ENCODE measurements around the gene KLK13. TPM values are rescaled to one million over a fixed set of nuclear protein-coding genes. Genes with fewer than 3 reads are reported as not detected.
A peak's percentile ranks its signal among the peaks of the same experiment; 100 is the strongest.

KLK13 gene
- polyA plus RNA-seq, 1 donor = 0.76 TPM

GRCh38 chr19:51020988-51021651 lies 43.8 kb downstream of the KLK13 start:
- DNase-seq = peak; percentile 59

GRCh38 chr19:51019544-51019925 lies 45.4 kb downstream of the KLK13 start, which contains the start of gene KLK10:
Gene KLK10, minus strand, starts transcription at chr19:51019709. Its CDS starts 579 bp downstream, at chr19:51019130.
- no peak for DNase-seq

DNA sequence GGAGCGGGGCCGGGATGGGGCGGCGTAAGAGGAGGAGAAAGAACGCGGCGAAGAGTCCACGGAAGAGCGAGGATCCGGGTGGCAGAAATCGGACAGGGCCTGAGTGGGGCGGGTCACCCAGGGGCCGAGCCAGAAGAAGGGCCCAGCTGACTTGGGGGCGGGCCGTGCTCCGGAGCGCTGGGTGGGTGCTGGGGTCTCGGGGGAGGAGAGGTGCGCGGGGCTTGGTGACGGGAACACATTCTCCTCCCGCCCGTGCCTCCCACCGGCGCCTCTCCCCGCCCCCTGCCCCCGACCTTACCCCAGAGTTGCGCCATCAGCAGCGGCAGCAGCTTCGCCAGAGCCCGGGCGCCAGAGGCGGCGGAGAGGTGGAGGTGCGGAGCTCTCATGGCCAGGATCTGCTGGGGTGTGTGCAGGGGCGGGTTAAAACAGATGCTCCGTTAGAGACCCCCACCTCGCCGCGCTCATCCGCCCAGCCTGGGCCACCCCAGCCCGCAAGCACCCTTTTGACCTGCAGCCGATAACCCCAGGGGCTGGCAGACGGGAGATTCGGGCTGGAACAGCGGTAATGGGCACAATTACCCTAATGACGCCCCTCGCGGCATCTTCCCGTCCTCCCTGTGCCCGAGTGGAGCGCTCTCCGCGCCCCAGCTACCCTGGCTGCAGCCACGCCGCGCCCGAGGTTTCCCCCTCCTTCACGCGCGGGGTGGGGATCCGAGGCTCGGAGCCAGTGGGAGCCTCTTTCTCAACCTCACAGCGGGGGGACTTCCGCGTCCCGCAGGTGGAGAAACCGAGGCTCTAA lies 45.9 kb downstream of the KLK13 start:
- no peak for DNase-seq

DNA sequence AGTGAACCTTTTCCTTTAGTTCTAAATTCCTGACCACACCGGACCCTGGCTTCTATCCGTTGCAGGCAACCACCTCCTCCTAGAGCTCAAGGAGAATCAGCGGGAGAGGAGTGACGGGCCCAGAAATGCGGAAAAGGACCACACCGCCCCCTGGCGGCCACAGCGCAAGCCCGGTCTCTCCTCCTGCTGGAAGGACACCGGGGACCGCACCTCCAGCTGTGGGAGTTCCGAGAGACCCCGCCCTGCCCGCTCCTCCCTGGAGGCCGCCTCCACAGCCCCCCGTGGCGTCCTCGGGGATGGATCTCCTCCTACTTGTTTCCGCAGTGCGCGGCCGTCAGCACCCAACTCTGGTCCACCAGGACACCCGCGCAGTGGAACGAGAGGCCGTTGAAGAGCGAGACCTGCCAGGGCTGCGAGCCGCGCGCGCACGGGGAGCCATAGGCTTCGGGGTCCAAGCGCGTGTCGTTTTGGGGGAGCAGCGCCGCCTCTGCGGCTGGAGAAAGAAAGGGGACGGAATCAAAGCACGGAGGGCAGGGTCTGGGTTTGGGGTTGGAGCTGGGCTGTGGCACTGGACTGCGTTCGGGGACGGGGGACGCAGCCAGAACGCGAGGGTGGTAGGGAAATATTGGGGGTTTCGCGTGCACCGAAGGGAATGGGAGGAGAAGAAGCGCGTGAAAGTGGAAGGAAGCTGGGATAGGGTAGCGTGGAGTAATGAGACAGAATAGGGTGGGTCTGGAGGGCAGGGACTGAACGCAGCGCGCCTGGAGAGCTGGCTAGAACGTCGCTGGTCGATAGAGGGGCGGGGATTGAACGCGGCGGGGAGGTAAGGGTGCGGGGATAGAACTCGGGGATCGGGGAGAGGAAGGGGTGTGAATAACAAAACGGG lies 47.9 kb downstream of the KLK13 start:
- peak; percentile 51 for DNase-seq

GRCh38 chr19:51015691-51016267 lies 49.1 kb downstream of the KLK13 start:
- no peak for DNase-seq

- no peak for DNase-seq
Observed at GRCh38 chr19:51014242-51014641, 50.6 kb downstream of the KLK13 start.

DNA sequence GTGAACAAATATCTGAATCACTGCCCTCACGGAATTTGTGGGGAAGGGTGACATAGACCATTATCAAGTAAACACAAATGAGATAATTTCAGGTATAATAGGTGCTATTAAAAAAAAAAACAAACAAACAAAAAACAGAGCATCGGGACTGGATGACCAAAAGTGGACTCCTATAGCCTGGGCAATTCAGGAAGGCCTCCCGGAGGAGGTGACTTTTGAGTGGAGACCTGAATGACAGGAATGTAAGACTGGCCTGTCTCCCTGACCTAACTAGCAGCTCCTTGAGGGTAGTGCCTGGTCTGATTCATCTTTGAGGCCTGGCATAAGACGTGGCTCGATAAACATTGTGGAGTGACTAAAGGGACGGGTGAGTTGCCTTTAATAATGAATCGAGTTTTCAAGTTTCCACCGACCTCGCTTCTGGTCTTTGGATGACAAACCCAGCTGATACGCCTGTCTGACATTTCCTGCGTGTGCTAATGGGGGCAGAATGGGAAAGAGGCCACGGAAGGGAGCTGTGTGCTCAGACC lies 52.2 kb downstream of the KLK13 start:
- no peak for DNase-seq

- DNase-seq = no peak
Observed at GRCh38 chr19:51010066-51010795, 54.7 kb downstream of the KLK13 start.

DNA sequence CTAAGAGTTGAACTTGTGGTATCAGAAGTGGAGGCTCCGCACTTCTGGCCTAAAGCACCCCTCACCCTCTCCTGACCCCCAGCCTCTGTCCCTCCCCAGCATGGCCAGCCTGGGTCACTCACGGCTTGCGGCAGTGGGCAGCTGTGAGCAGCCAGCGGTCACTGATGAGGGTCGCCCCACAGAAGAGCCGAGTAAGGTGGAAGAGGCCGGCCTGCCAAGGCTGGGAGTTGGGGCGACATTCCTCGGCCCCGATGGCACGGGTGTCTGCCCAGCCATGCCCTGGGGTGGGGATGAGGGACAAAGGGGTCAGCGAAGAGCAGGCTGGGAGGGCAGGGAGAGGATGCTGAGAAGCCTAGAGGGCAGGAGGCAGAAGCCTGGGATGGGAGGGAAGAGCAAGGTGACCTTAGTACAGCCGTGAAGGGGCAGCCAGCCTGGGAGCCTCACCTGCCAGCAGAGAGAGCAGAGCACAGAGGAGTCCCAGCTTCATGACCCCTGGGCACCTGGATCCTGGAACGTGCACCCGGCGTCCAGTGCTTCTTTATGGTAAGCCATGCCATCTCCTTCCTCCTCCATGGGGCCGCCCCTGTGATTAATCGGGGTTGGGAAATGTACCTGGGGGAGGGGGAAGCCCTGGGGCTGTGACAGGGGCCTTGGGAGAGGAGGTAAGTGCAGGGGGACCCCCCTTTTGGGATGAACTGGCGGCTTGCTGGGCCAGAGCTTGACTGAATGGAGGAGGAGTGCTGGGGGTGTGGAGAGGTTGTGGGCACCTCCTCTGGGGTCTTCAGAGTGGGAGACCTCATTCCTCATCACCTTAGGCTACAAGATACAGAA lies 55.6 kb downstream of the KLK13 start:
- DNase-seq = no peak

- DNase-seq = no peak
Observed at GRCh38 chr19:51007488-51007887, 57.4 kb downstream of the KLK13 start.

DNA sequence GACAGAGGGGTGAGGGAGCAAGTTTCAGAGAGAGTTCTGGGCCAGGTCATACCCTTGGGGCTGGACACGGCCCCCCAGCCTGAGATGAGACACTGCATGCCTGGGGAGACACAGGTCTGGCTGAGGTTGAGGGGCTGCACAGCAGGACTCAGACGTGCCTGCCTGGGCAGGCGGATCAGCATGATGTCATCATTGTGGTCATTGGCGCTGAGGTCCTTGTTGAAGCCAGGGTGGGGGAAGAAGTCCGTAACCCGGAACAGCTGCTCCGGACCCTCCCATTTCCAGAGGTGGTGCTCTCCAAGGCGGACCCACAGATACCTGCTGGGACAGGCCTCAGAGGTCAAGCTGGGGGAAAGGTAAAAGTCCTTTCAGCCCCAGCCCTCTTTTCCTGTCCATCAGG lies 58.5 kb downstream of the KLK13 start:
- DNase-seq = no peak

Other genes with a start within 250 kb of the KLK13 start
- gene KLK1, start 241.3 kb downstream of the KLK13 start, polyA plus RNA-seq (ENCODE audit: insufficient read length) = 0.96 TPM
- gene KLK15, start 231.5 kb downstream of the KLK13 start, polyA plus RNA-seq (ENCODE audit: insufficient read length) = not detected
- gene KLK3, start 210.2 kb downstream of the KLK13 start, polyA plus RNA-seq (ENCODE audit: insufficient read length) = 0.68 TPM
- gene KLK2, start 191.7 kb downstream of the KLK13 start, polyA plus RNA-seq (ENCODE audit: insufficient read length) = 0.27 TPM
- gene KLK4, start 153.7 kb downstream of the KLK13 start, polyA plus RNA-seq (ENCODE audit: insufficient read length) = not detected
- 1.2 TPM for gene KLK5, start 112.1 kb downstream of the KLK13 start, polyA plus RNA-seq (ENCODE audit: insufficient read length)
- 28.0 TPM for gene KLK6, start 95.5 kb downstream of the KLK13 start, polyA plus RNA-seq (ENCODE audit: insufficient read length)
- 4.6 TPM for gene KLK7, start 81.2 kb downstream of the KLK13 start, polyA plus RNA-seq (ENCODE audit: insufficient read length)
- 3.9 TPM for gene KLK8, start 63.5 kb downstream of the KLK13 start, polyA plus RNA-seq (ENCODE audit: insufficient read length)
- gene KLK10, start 45.4 kb downstream of the KLK13 start, polyA plus RNA-seq (ENCODE audit: insufficient read length) = 0.17 TPM
- gene KLK11, start 38.5 kb downstream of the KLK13 start, polyA plus RNA-seq (ENCODE audit: insufficient read length) = 0.15 TPM
- not detected for gene KLK12, start 30.1 kb downstream of the KLK13 start, polyA plus RNA-seq (ENCODE audit: insufficient read length)
- 0.45 TPM for gene KLK14, start 17.8 kb upstream of the KLK13 start, polyA plus RNA-seq (ENCODE audit: insufficient read length)
- 1.8 TPM for gene CTU1, start 43.3 kb upstream of the KLK13 start, polyA plus RNA-seq (ENCODE audit: insufficient read length)
- gene SIGLEC9, start 59.8 kb upstream of the KLK13 start, polyA plus RNA-seq (ENCODE audit: insufficient read length) = 1.4 TPM
- gene SIGLEC7, start 77.2 kb upstream of the KLK13 start, polyA plus RNA-seq (ENCODE audit: insufficient read length) = not detected
- 3.0 TPM for gene CD33, start 160.0 kb upstream of the KLK13 start, polyA plus RNA-seq (ENCODE audit: insufficient read length)
- not detected for gene SIGLECL1, start 186.0 kb upstream of the KLK13 start, polyA plus RNA-seq (ENCODE audit: insufficient read length)
- gene IGLON5, start 246.6 kb upstream of the KLK13 start, polyA plus RNA-seq (ENCODE audit: insufficient read length) = 3.0 TPM